ENCODE data around the gene AADACL4.

Gene AADACL4

DNA sequence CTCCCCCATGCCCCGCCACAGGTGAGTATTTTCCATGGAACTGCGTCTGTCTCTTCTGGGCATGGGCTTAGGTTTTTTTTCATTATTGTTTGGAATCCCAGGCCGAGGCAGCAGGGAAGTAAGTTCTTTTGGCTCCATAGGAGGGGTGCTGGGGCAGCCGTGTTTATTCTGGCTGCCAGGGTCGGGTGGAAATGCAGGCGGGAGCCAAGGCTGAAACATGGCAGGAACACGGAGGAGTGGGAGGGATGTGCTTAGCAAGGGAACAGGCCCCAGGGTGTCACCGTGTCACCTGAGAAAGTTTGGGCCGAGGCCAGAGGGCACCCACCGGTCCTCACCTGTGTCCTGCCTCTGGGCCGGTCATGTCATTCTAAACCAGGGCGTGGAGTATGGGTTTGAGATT is 21.4 kb upstream of the AADACL4 start:
- Histone ChIP-seq H3K9me3 (ENCODE audit: insufficient read depth, low read length, severe bottlenecking) (no peaks in the 10 kb centered on the region), H3K27me3 (ENCODE audit: insufficient read depth, low read length, poor library complexity) (no peaks in the 10 kb centered on the region), H2AFZ (ENCODE audit: low read depth, low read length) (no peak overlapping the region), H3K36me3 (ENCODE audit: insufficient read depth, low read length) (no peaks in the 10 kb centered on the region), H3K79me2 (ENCODE audit: insufficient read depth, low read length) (no peaks in the 10 kb centered on the region; the same call in 1 of the 2 replicates), H3K4me2 (ENCODE audit: insufficient read depth, low read length) (no peak overlapping the region), H3K9ac (ENCODE audit: low read depth, low read length) (no peak overlapping the region), H3K27ac (ENCODE audit: low read length) (no peak overlapping the region), H3K4me3 (ENCODE audit: low read depth in 1 of 2, low read length in 2 of 2) (no peak overlapping the region), H3K4me1 (ENCODE audit: insufficient read depth, low read length) (peaks cover 38% of the 10 kb centered on the region), H4K20me1 (ENCODE audit: insufficient read depth, low read length) (no peaks in the 10 kb centered on the region)
- no peak for TF ChIP-seq EZH2 (IDR thresholded peaks at IDR 0.05; ENCODE audit: borderline replicate concordance, low read depth, low read length, severe bottlenecking)
- TF ChIP-seq, protein P1, sequence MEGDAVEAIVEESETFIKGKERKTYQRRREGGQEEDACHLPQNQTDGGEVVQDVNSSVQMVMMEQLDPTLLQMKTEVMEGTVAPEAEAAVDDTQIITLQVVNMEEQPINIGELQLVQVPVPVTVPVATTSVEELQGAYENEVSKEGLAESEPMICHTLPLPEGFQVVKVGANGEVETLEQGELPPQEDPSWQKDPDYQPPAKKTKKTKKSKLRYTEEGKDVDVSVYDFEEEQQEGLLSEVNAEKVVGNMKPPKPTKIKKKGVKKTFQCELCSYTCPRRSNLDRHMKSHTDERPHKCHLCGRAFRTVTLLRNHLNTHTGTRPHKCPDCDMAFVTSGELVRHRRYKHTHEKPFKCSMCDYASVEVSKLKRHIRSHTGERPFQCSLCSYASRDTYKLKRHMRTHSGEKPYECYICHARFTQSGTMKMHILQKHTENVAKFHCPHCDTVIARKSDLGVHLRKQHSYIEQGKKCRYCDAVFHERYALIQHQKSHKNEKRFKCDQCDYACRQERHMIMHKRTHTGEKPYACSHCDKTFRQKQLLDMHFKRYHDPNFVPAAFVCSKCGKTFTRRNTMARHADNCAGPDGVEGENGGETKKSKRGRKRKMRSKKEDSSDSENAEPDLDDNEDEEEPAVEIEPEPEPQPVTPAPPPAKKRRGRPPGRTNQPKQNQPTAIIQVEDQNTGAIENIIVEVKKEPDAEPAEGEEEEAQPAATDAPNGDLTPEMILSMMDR (IDR thresholded peaks at IDR 0.05; ENCODE audit: borderline replicate concordance, extremely low read depth, low read length, poor library complexity, severe bottlenecking): no peak
- no peak for ATAC-seq (ENCODE audit: insufficient read depth, low read depth)
- no peak for DNase-seq

GRCh38 chr1:12625276-12625675 is 18.6 kb upstream of the AADACL4 start:
- Histone ChIP-seq H3K4me2 (ENCODE audit: insufficient read depth, low read length) (no peak overlapping the region), H3K27ac (ENCODE audit: low read length) (no peak overlapping the region), H3K4me1 (ENCODE audit: insufficient read depth, low read length) (peaks cover 19% of the 10 kb centered on the region), H3K9ac (ENCODE audit: low read depth, low read length) (no peak overlapping the region), H3K36me3 (ENCODE audit: insufficient read depth, low read length) (no peaks in the 10 kb centered on the region), H3K4me3 (ENCODE audit: low read depth in 1 of 2, low read length in 2 of 2) (no peak overlapping the region), H3K27me3 (ENCODE audit: insufficient read depth, low read length, poor library complexity) (no peaks in the 10 kb centered on the region), H2AFZ (ENCODE audit: low read depth, low read length) (no peak overlapping the region), H3K9me3 (ENCODE audit: insufficient read depth, low read length, severe bottlenecking) (no peaks in the 10 kb centered on the region), H3K79me2 (ENCODE audit: insufficient read depth, low read length) (no peaks in the 10 kb centered on the region), H4K20me1 (ENCODE audit: insufficient read depth, low read length) (no peaks in the 10 kb centered on the region)
- DNase-seq: no peak
- TF ChIP-seq, protein P1 (IDR thresholded peaks at IDR 0.05; ENCODE audit: borderline replicate concordance, extremely low read depth, low read length, poor library complexity, severe bottlenecking): no peak
- TF ChIP-seq EZH2 (IDR thresholded peaks at IDR 0.05; ENCODE audit: borderline replicate concordance, low read depth, low read length, severe bottlenecking): no peak
- no peak for ATAC-seq (ENCODE audit: insufficient read depth, low read depth)

GRCh38 chr1:12626888-12627287 is 17.0 kb upstream of the AADACL4 start:
- Histone ChIP-seq H4K20me1 (ENCODE audit: insufficient read depth, low read length) (no peaks in the 10 kb centered on the region), H3K27ac (ENCODE audit: low read length) (no peak overlapping the region), H3K36me3 (ENCODE audit: insufficient read depth, low read length) (no peaks in the 10 kb centered on the region), H3K4me3 (ENCODE audit: low read depth in 1 of 2, low read length in 2 of 2) (no peak overlapping the region), H3K4me2 (ENCODE audit: insufficient read depth, low read length) (no peak overlapping the region), H3K79me2 (ENCODE audit: insufficient read depth, low read length) (no peaks in the 10 kb centered on the region), H3K9ac (ENCODE audit: low read depth, low read length) (no peak overlapping the region), H3K4me1 (ENCODE audit: insufficient read depth, low read length) (peaks cover 3% of the 10 kb centered on the region), H3K27me3 (ENCODE audit: insufficient read depth, low read length, poor library complexity) (no peaks in the 10 kb centered on the region), H2AFZ (ENCODE audit: low read depth, low read length) (no peak overlapping the region), H3K9me3 (ENCODE audit: insufficient read depth, low read length, severe bottlenecking) (no peaks in the 10 kb centered on the region)
- TF ChIP-seq, protein P1 (IDR thresholded peaks at IDR 0.05; ENCODE audit: borderline replicate concordance, extremely low read depth, low read length, poor library complexity, severe bottlenecking): no peak
- no peak for TF ChIP-seq EZH2 (IDR thresholded peaks at IDR 0.05; ENCODE audit: borderline replicate concordance, low read depth, low read length, severe bottlenecking)
- DNase-seq (no peak), ATAC-seq (ENCODE audit: insufficient read depth, low read depth) (peak; percentile 58; the same call in 2 of the 3 replicates)

GRCh38 chr1:12627296-12627695 is 16.6 kb upstream of the AADACL4 start:
- Histone ChIP-seq H3K79me2 (ENCODE audit: insufficient read depth, low read length) (no peaks in the 10 kb centered on the region), H2AFZ (ENCODE audit: low read depth, low read length) (no peak overlapping the region), H3K36me3 (ENCODE audit: insufficient read depth, low read length) (no peaks in the 10 kb centered on the region), H3K4me1 (ENCODE audit: insufficient read depth, low read length) (no peaks in the 10 kb centered on the region), H3K9me3 (ENCODE audit: insufficient read depth, low read length, severe bottlenecking) (no peaks in the 10 kb centered on the region), H3K27ac (ENCODE audit: low read length) (no peak overlapping the region), H3K4me2 (ENCODE audit: insufficient read depth, low read length) (no peak overlapping the region), H3K4me3 (ENCODE audit: low read depth in 1 of 2, low read length in 2 of 2) (no peak overlapping the region), H4K20me1 (ENCODE audit: insufficient read depth, low read length) (no peaks in the 10 kb centered on the region), H3K9ac (ENCODE audit: low read depth, low read length) (no peak overlapping the region), H3K27me3 (ENCODE audit: insufficient read depth, low read length, poor library complexity) (no peaks in the 10 kb centered on the region)
- DNase-seq (no peak), ATAC-seq (ENCODE audit: insufficient read depth, low read depth) (no peak)
- no peak for TF ChIP-seq EZH2 (IDR thresholded peaks at IDR 0.05; ENCODE audit: borderline replicate concordance, low read depth, low read length, severe bottlenecking)
- TF ChIP-seq, protein P1 (IDR thresholded peaks at IDR 0.05; ENCODE audit: borderline replicate concordance, extremely low read depth, low read length, poor library complexity, severe bottlenecking): no peak
